Esophagus squamous epithelium (tissue), 4 donors: ENCODE data around the gene KSR1.

ENCODE experiments used
- POLR2A ChIP-seq, 4 donors: fragments of 450-650 bp; IDR thresholded peaks; one replicate each; pipeline ENCODE4 v1.6.1; 2017; ENCODE audit warnings: antibody characterized with exemption in 4 of 4, mild to moderate bottlenecking in 4 of 4, moderate library complexity in 3 of 4
- TF ChIP-seq, protein P1 (sequence below), 6 experiments: fragments of 450-650 bp in 4 of 6; fragments of 200-600 bp in 2 of 6; sonication (generic) in 2 of 6; IDR thresholded peaks; one replicate each; pipeline ENCODE4 v1.5.1; 2016 to 2019; ENCODE audit warnings: antibody characterized with exemption in 6 of 6, mild to moderate bottlenecking in 4 of 6, moderate library complexity in 4 of 6

- no peak for TF ChIP-seq POLR2A (IDR thresholded peaks at IDR 0.05)
- TF ChIP-seq, protein P1, sequence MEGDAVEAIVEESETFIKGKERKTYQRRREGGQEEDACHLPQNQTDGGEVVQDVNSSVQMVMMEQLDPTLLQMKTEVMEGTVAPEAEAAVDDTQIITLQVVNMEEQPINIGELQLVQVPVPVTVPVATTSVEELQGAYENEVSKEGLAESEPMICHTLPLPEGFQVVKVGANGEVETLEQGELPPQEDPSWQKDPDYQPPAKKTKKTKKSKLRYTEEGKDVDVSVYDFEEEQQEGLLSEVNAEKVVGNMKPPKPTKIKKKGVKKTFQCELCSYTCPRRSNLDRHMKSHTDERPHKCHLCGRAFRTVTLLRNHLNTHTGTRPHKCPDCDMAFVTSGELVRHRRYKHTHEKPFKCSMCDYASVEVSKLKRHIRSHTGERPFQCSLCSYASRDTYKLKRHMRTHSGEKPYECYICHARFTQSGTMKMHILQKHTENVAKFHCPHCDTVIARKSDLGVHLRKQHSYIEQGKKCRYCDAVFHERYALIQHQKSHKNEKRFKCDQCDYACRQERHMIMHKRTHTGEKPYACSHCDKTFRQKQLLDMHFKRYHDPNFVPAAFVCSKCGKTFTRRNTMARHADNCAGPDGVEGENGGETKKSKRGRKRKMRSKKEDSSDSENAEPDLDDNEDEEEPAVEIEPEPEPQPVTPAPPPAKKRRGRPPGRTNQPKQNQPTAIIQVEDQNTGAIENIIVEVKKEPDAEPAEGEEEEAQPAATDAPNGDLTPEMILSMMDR (IDR thresholded peaks at IDR 0.05), result no peak
Observed at GRCh38 chr17:27615121-27615520, 158.9 kb downstream of the KSR1 start.
